ENCODE measurements around the gene WDR37. TPM values are rescaled to one million over a fixed set of nuclear protein-coding genes. Genes with fewer than 3 reads are reported as not detected.

WDR37 gene
- polyA plus RNA-seq, 3 donors: 7.1 to 33.6 (median 8.6) TPM

DNA sequence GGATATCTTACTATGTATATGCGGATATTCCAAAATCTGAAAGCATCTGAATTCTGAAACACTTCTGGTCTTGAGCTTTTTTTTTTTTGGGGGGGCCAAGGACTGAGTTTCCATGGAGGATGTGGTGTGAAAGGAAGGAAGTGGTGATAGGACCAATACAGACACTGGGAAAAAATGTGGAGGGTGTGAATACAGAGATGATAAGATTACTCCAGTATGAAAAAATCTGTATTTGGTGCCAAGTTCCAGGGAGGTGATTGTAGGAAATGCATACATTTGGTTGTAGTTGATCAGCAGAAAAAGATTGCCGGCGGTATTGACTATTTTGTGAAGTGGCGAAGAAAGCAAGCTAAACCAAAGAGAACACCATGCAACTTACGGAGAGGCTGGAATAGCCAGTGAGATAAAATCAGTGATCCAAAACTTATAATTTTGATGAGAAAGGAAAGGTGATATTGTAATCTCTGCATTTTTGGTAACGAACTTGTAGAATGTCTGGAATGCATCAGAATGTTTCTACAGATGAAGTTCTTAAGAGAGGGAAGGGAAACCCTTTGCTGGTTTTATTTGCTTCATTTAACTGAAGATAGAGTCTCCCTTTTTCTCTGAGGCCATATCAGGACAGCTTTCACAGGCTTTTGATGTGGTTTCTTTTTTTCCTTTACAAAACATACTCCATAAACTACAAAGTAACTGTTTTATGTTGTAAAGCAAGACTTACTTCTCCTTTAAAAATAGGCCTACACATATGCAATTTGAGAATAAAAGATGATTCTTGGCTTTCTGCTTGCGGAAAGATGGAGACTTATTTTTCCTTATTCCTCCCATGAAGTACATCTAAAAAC lies 6.0 kb downstream of the WDR37 start:
- no peaks in the 10 kb centered on the region for H3K9me3 Mint-ChIP-seq
- H3K4me3 Mint-ChIP-seq: no peak overlapping the region
- peaks cover 0 to 1% (median 0%) of the 10 kb centered on the region in 3 donors for H3K27me3 Mint-ChIP-seq (ENCODE audit: low read depth in 3 of 3)
- Histone ChIP-seq H3K4me3 (replicated peaks in 1 of 3; ENCODE audit: low read depth in 2 of 3, low read length in 3 of 3) (no peak overlapping the region), H2AFZ (ENCODE audit: insufficient read depth, low read depth, low read length, poor library complexity, severe bottlenecking) (no peak overlapping the region), H3K79me2 (ENCODE audit: insufficient read depth, low read length) (peaks cover 98% of the 10 kb centered on the region), H3K9me3 (replicated peaks in 1 of 2; ENCODE audit: control insufficient read depth in 1 of 2, insufficient read depth in 1 of 2, low read length in 2 of 2) (no peaks in the 10 kb centered on the region), H3K27ac (ENCODE audit: low read depth in 1 of 2, low read length in 2 of 2) (peak overlapping the region in 1 of 2 donors; percentile 36), H4K20me1 (ENCODE audit: insufficient read depth, low read length) (peaks cover 87% of the 10 kb centered on the region), H3K36me3 (replicated peaks in 1 of 2; ENCODE audit: control insufficient read depth in 1 of 2, insufficient read depth in 2 of 2, low read length in 2 of 2) (peaks cover 19 to 53% of the 10 kb centered on the region in 2 donors), H3K9ac (ENCODE audit: insufficient read depth, low read length, poor library complexity, severe bottlenecking) (no peak overlapping the region), H3K4me1 (ENCODE audit: control insufficient read depth in 1 of 2, insufficient read depth in 2 of 2, low read length in 2 of 2) (peaks cover 13 to 18% of the 10 kb centered on the region in 2 donors), H3K27me3 (ENCODE audit: control insufficient read depth in 2 of 2, insufficient read depth in 2 of 2, low read length in 2 of 2) (no peaks in the 10 kb centered on the region), H3K4me2 (replicated peaks; ENCODE audit: extremely low read depth, low read length, poor library complexity, severe bottlenecking) (no peak overlapping the region)
- TF ChIP-seq, protein P1, sequence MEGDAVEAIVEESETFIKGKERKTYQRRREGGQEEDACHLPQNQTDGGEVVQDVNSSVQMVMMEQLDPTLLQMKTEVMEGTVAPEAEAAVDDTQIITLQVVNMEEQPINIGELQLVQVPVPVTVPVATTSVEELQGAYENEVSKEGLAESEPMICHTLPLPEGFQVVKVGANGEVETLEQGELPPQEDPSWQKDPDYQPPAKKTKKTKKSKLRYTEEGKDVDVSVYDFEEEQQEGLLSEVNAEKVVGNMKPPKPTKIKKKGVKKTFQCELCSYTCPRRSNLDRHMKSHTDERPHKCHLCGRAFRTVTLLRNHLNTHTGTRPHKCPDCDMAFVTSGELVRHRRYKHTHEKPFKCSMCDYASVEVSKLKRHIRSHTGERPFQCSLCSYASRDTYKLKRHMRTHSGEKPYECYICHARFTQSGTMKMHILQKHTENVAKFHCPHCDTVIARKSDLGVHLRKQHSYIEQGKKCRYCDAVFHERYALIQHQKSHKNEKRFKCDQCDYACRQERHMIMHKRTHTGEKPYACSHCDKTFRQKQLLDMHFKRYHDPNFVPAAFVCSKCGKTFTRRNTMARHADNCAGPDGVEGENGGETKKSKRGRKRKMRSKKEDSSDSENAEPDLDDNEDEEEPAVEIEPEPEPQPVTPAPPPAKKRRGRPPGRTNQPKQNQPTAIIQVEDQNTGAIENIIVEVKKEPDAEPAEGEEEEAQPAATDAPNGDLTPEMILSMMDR (IDR thresholded peaks at IDR 0.05): no peak
- peaks cover 51% of the 10 kb centered on the region for H3K4me1 Mint-ChIP-seq
- DNase-seq: no peak
- H3K27ac Mint-ChIP-seq: peak overlapping the region in 3 of 7 donors; percentile 39 to 59 (median 54)
- intact Hi-C loops (cut with micrococcal nuclease): no loop called here
- 93% methylated on average over 5 of the region's 7 CpGs for WGBS (ENCODE audit: insufficient coverage)
- peaks cover 29 to 52% of the 10 kb centered on the region in 2 donors for H3K36me3 Mint-ChIP-seq

DNA sequence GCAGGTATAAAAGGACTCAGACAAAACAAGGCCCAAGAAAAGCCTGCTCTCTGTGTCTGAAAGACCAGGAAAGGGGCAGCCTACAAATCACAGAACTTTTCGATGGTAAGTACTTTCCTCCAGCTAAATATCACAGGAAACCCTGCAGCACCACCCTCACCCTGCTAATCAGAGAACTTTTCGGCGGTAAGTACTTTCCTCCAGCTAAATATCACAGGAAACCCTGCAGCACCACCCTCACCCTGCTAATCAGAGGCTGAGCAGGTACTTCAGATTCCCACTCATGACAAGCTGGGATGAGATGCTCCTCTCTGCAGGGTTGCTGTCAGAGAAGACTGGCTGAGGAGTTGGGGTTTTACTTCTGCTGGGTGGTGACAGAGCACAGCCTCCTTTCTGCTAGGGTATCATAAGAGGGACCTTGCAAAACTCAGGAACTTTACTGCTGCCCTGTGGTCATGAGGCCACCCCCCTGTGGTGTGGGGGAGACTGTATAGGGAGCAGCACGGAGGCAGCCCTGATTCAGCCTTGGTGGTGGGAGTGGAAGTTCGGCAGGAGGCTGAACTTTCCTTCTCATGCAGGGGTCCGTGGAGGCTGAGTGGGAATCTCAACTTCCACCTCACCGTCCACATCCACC lies 7.2 kb downstream of the WDR37 start:
- Mint-ChIP-seq H3K4me1 (peaks cover 47% of the 10 kb centered on the region), H3K36me3 (peaks cover 27 to 48% of the 10 kb centered on the region in 2 donors), H3K9me3 (no peaks in the 10 kb centered on the region), H3K27me3 (ENCODE audit: low read depth in 3 of 3) (peaks cover 0 to 1% (median 0%) of the 10 kb centered on the region in 3 donors), H3K27ac (peak overlapping the region in 3 of 7 donors; percentile 28 to 72 (median 60)), H3K4me3 (no peak overlapping the region)
- Histone ChIP-seq H3K4me2 (replicated peaks; ENCODE audit: extremely low read depth, low read length, poor library complexity, severe bottlenecking) (no peak overlapping the region), H3K4me1 (ENCODE audit: control insufficient read depth in 1 of 2, insufficient read depth in 2 of 2, low read length in 2 of 2) (peaks cover 3 to 8% of the 10 kb centered on the region in 2 donors), H3K4me3 (replicated peaks in 1 of 3; ENCODE audit: low read depth in 2 of 3, low read length in 3 of 3) (no peak overlapping the region), H2AFZ (ENCODE audit: insufficient read depth, low read depth, low read length, poor library complexity, severe bottlenecking) (no peak overlapping the region), H3K27me3 (ENCODE audit: control insufficient read depth in 2 of 2, insufficient read depth in 2 of 2, low read length in 2 of 2) (no peaks in the 10 kb centered on the region), H3K36me3 (replicated peaks in 1 of 2; ENCODE audit: control insufficient read depth in 1 of 2, insufficient read depth in 2 of 2, low read length in 2 of 2) (peaks cover 19 to 51% of the 10 kb centered on the region in 2 donors), H3K79me2 (ENCODE audit: insufficient read depth, low read length) (peaks cover 96% of the 10 kb centered on the region), H4K20me1 (ENCODE audit: insufficient read depth, low read length) (peaks cover 91% of the 10 kb centered on the region), H3K9ac (ENCODE audit: insufficient read depth, low read length, poor library complexity, severe bottlenecking) (no peak overlapping the region), H3K9me3 (replicated peaks in 1 of 2; ENCODE audit: control insufficient read depth in 1 of 2, insufficient read depth in 1 of 2, low read length in 2 of 2) (no peaks in the 10 kb centered on the region), H3K27ac (ENCODE audit: low read depth in 1 of 2, low read length in 2 of 2) (peak overlapping the region in 1 of 2 donors; percentile 9)
- 53% methylated on average over 3 of the region's 7 CpGs for WGBS (ENCODE audit: insufficient coverage)
- intact Hi-C loops (cut with micrococcal nuclease): no loop called here
- DNase-seq: peak in 1 of 3 donors; percentile 27
- TF ChIP-seq, protein P1 (IDR thresholded peaks at IDR 0.05): no peak
